Neuronal stem cell (in vitro differentiated cells): ENCODE measurements around the gene KCND1.
A peak's percentile ranks its signal among the peaks of the same experiment; 100 is the strongest.

ENCODE experiments used
- DNase-seq: peaks from one replicate; pipeline ENCODE4 v3.0.0-alpha.2; 2013; ENCODE audit warnings: low spot score
- H2AFZ ChIP-seq: one replicate; pipeline ENCODE4 v1.6.1; 2013; ENCODE audit warnings: mild to moderate bottlenecking, low read length, inconsistent platforms
- H2AK5ac ChIP-seq: 2 replicates; pipeline ENCODE4 v1.6.1; 2013; ENCODE audit warnings: low read depth, mild to moderate bottlenecking, inconsistent platforms, low read length, moderate library complexity, mixed read lengths
- H2BK120ac ChIP-seq: 2 replicates; pipeline ENCODE4 v1.6.1; 2013; ENCODE audit warnings: low read depth, mild to moderate bottlenecking, inconsistent platforms, low read length, moderate library complexity, mixed read lengths
- H2BK12ac ChIP-seq: one replicate; pipeline ENCODE4 v1.6.1; 2013; ENCODE audit warnings: low read length, inconsistent platforms
- H2BK15ac ChIP-seq: 2 replicates; pipeline ENCODE4 v1.6.1; 2013; ENCODE audit warnings: mild to moderate bottlenecking, low read length, inconsistent platforms, mixed read lengths
- H2BK5ac ChIP-seq: one replicate; pipeline ENCODE4 v1.6.1; 2013; ENCODE audit warnings: inconsistent platforms, mild to moderate bottlenecking, low read length, moderate library complexity
- H3K14ac ChIP-seq: one replicate; pipeline ENCODE4 v1.6.1; 2013; ENCODE audit warnings: low read length, inconsistent platforms
- H3K18ac ChIP-seq: 2 replicates; pipeline ENCODE4 v1.6.1; 2013; ENCODE audit warnings: low read length, inconsistent platforms
- H3K23ac ChIP-seq: 2 replicates; pipeline ENCODE4 v1.6.1; 2013; ENCODE audit warnings: low read depth, mild to moderate bottlenecking, mixed read lengths, low read length, inconsistent platforms; ENCODE audit not compliant: poor library complexity
- H3K27ac ChIP-seq: replicated peaks from 3 replicates; pipeline ENCODE4 v1.5.1; 2013; ENCODE audit warnings: low read length, inconsistent platforms
- H3K27me3 ChIP-seq, 3 experiments: 2 replicates each; pipeline ENCODE4 v1.6.1; 2013; ENCODE audit warnings: low read length in 3 of 3, mild to moderate bottlenecking in 2 of 3, inconsistent platforms in 1 of 3, low read depth in 1 of 3, mixed read lengths in 1 of 3, moderate library complexity in 1 of 3; ENCODE audit not compliant: control insufficient read depth in 3 of 3, insufficient read depth in 3 of 3
- H3K36me3 ChIP-seq, 2 donors: replicated peaks in 1 of 2; 2 replicates each; pipeline ENCODE4 v1.6.1; 2013; ENCODE audit warnings: low read length in 2 of 2; ENCODE audit not compliant: control insufficient read depth in 2 of 2, insufficient read depth in 2 of 2
- H3K4ac ChIP-seq: 2 replicates; pipeline ENCODE4 v1.6.1; 2013; ENCODE audit warnings: inconsistent platforms, mild to moderate bottlenecking, low read length, moderate library complexity
- H3K4me1 ChIP-seq, 2 donors: 1 replicate in 1 of 2; 2 replicates in 1 of 2; pipeline ENCODE4 v1.6.1; 2013; ENCODE audit warnings: low read length in 2 of 2, low read depth in 1 of 2; ENCODE audit not compliant: control insufficient read depth in 2 of 2, insufficient read depth in 1 of 2
- H3K4me2 ChIP-seq: one replicate; pipeline ENCODE4 v1.6.1; 2013; ENCODE audit warnings: mild to moderate bottlenecking, low read length, inconsistent platforms; ENCODE audit not compliant: insufficient read depth, poor library complexity, severe bottlenecking
- H3K4me3 ChIP-seq, 2 donors: 2 replicates each; pipeline ENCODE4 v1.5.1; 2013; ENCODE audit warnings: low read length in 2 of 2, mild to moderate bottlenecking in 2 of 2, inconsistent platforms in 1 of 2, moderate library complexity in 1 of 2
- H3K79me1 ChIP-seq: one replicate; pipeline ENCODE4 v1.6.1; 2013; ENCODE audit warnings: low read depth, mild to moderate bottlenecking, inconsistent platforms, low read length, moderate library complexity
- H3K9ac ChIP-seq: one replicate; pipeline ENCODE4 v1.6.1; 2013; ENCODE audit warnings: mild to moderate bottlenecking, low read depth, low read length, inconsistent platforms; ENCODE audit not compliant: poor library complexity
- H3K9me3 ChIP-seq, 2 donors: replicated peaks in 1 of 2; 2 replicates each; pipeline versions ENCODE3 to v1.6.1; 2013; ENCODE audit warnings: low read length in 2 of 2, mild to moderate bottlenecking in 2 of 2, inconsistent platforms in 1 of 2, low read depth in 1 of 2, mixed read lengths in 1 of 2, moderate library complexity in 1 of 2; ENCODE audit not compliant: control insufficient read depth in 2 of 2, insufficient read depth in 1 of 2
- H4K8ac ChIP-seq: one replicate; pipeline ENCODE4 v1.6.1; 2013; ENCODE audit warnings: low read depth, mild to moderate bottlenecking, inconsistent platforms, low read length, moderate library complexity
- H4K91ac ChIP-seq: one replicate; pipeline ENCODE4 v1.6.1; 2013; ENCODE audit warnings: low read length, low read depth, mild to moderate bottlenecking, inconsistent platforms; ENCODE audit not compliant: poor library complexity
- WGBS, 2 donors: extraction: QIAGEN DNeasy Blood & Tissue Kit; methylation state at CpG; one replicate each; pipeline ENCODE4 v1.1.7; 2013; ENCODE audit warnings: missing lambda C conversion rate in 2 of 2, mixed read lengths in 1 of 2; ENCODE audit not compliant: insufficient read length in 2 of 2, insufficient replicate concordance in 1 of 2; ENCODE audit errors: extremely low coverage in 2 of 2; 5-methylcytosine and 5-hydroxymethylcytosine counted together

The KCND1 gene

GRCh38 chrX:48972220-48973164, 848 bp upstream of the KCND1 start:
- Histone ChIP-seq H3K27me3 (no peaks in the 10 kb centered on the region), H3K27ac (no peak overlapping the region), H3K4me3 (peak overlapping the region in 1 of 2 donors; percentile 74), H2BK12ac (no peak overlapping the region), H3K9ac (peak overlapping the region; percentile 84), H3K23ac (no peak overlapping the region), H3K18ac (no peak overlapping the region), H2BK5ac (no peak overlapping the region), H4K91ac (no peak overlapping the region), H3K9me3 (no peaks in the 10 kb centered on the region), H3K14ac (no peak overlapping the region), H2AFZ (no peak overlapping the region), H2BK15ac (no peak overlapping the region), H3K4me1 (peaks cover 0 to 5% of the 10 kb centered on the region in 2 donors), H3K4ac (no peak overlapping the region), H2BK120ac (no peak overlapping the region), H3K4me2 (peak overlapping the region; percentile 69), H3K79me1 (no peaks in the 10 kb centered on the region), H3K36me3 (peaks cover 6 to 31% of the 10 kb centered on the region in 2 donors), H2AK5ac (no peak overlapping the region), H4K8ac (no peak overlapping the region)
- WGBS, 2 donors, result 100% methylated on average over 2 of the region's 13 CpGs
- no peak for DNase-seq

- Histone ChIP-seq H3K79me1 (no peaks in the 10 kb centered on the region), H2AFZ (no peak overlapping the region), H3K4me1 (peaks cover 0 to 5% of the 10 kb centered on the region in 2 donors), H2BK12ac (no peak overlapping the region), H3K9me3 (no peaks in the 10 kb centered on the region), H3K23ac (no peak overlapping the region), H3K14ac (no peak overlapping the region), H3K27me3 (no peaks in the 10 kb centered on the region), H3K36me3 (peaks cover 4 to 6% of the 10 kb centered on the region in 2 donors), H2BK5ac (no peak overlapping the region), H3K18ac (no peak overlapping the region), H2BK15ac (no peak overlapping the region), H3K4me3 (no peak overlapping the region), H2AK5ac (no peak overlapping the region), H2BK120ac (no peak overlapping the region), H4K8ac (no peak overlapping the region), H3K4me2 (no peak overlapping the region), H3K9ac (no peak overlapping the region), H3K4ac (no peak overlapping the region), H4K91ac (no peak overlapping the region), H3K27ac (no peak overlapping the region)
- no peak for DNase-seq
- no CpG with 5 or more reads among the region's 28 CpGs for WGBS, 2 donors
These were observed 2.2 kb downstream of the KCND1 start for GRCh38 chrX:48969471-48969870.

GRCh38 chrX:48968377-48968776, 3.3 kb downstream of the KCND1 start:
- Histone ChIP-seq H4K8ac (no peak overlapping the region), H3K23ac (no peak overlapping the region), H3K4me3 (no peak overlapping the region), H3K9me3 (no peaks in the 10 kb centered on the region), H3K36me3 (peaks cover 0 to 1% of the 10 kb centered on the region in 2 donors), H3K4me2 (no peak overlapping the region), H3K9ac (no peak overlapping the region), H3K4me1 (peaks cover 0 to 5% of the 10 kb centered on the region in 2 donors), H3K27me3 (no peaks in the 10 kb centered on the region), H2AFZ (no peak overlapping the region), H3K4ac (no peak overlapping the region), H3K18ac (no peak overlapping the region), H3K27ac (no peak overlapping the region), H2BK12ac (no peak overlapping the region), H3K14ac (no peak overlapping the region), H2AK5ac (no peak overlapping the region), H3K79me1 (no peaks in the 10 kb centered on the region), H4K91ac (no peak overlapping the region), H2BK5ac (no peak overlapping the region), H2BK15ac (no peak overlapping the region), H2BK120ac (no peak overlapping the region)
- no peak for DNase-seq
- WGBS, 2 donors, result no CpG with 5 or more reads among the region's 1 CpG

- no peaks in the 10 kb centered on the region for H3K27me3 ChIP-seq
- no peak for DNase-seq
- WGBS, 2 donors, result no CpG with 5 or more reads among the region's 15 CpGs
These were observed 4.7 kb downstream of the KCND1 start for GRCh38 chrX:48966796-48967579.

More at GRCh38 chrX:48966796-48967579, 4.7 kb downstream of the KCND1 start:
- H3K4me2 ChIP-seq, result no peak overlapping the region
- H3K36me3 ChIP-seq, result no peaks in the 10 kb centered on the region
- H3K14ac ChIP-seq, result no peak overlapping the region
- H4K8ac ChIP-seq, result no peak overlapping the region
- no peak overlapping the region for H3K9ac ChIP-seq
- no peaks in the 10 kb centered on the region for H3K79me1 ChIP-seq
- no peak overlapping the region for H2AFZ ChIP-seq
- peaks cover 0 to 4% of the 10 kb centered on the region in 2 donors for H3K4me1 ChIP-seq
- H2BK5ac ChIP-seq, result no peak overlapping the region
- no peak overlapping the region for H3K18ac ChIP-seq
- H2BK120ac ChIP-seq, result no peak overlapping the region
- no peak overlapping the region for H2BK12ac ChIP-seq
- H3K4me3 ChIP-seq, result no peak overlapping the region
- no peak overlapping the region for H2AK5ac ChIP-seq
- no peak overlapping the region for H3K23ac ChIP-seq
- no peak overlapping the region for H2BK15ac ChIP-seq
- no peak overlapping the region for H4K91ac ChIP-seq
- no peak overlapping the region for H3K4ac ChIP-seq
- H3K9me3 ChIP-seq, result no peaks in the 10 kb centered on the region
- H3K27ac ChIP-seq, result no peak overlapping the region
